ENCODE data around the gene KYNU.
"Not testable (repeated sequence)": the region's sequence is repeated elsewhere in the genome, so short reads cannot be mapped to it uniquely, and the experiment has no call there.

The KYNU gene

DNA sequence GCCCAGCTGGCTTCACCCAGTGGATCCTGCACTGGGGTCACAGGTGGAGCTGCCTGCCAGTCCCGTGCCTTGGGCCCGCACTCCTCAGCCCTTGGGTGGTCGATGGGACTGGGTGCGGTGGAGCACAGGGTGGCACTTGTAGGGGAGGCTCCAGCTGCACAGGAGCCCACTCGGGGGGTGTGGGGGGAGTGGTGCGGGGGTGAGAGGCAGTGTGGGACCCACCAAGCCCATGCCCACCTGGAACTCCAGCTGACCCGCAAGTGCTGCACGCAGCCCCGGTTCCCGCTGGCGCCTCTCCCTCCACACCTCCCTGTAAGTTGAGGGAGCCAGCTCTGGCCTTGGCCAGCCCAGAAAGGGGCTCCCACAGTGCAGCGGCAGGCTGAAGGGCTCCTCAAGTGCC, 212.1 kb downstream of the KYNU start:
- DNase-seq (ENCODE audit: low read depth in 2 of 2): not testable (repeated sequence)

Measured in stimulated activated CD8-positive, alpha-beta memory T cell treated with anti-CD3 and anti-CD28 coated beads, Interleukin-2, amount 100 ng/mL, for 1 hour (primary cell).